Fibroblast of skin of right biceps (primary cell): ENCODE measurements around the gene PLA2R1.
A peak's percentile ranks its signal among the peaks of the same experiment; 100 is the strongest.

Experiments used
- DNase-seq: peaks from one replicate; pipeline ENCODE4 v3.0.0-alpha.2; 2013

PLA2R1 gene

GRCh38 chr2:160062292-160063005 is at the start of gene PLA2R1:
TSS of gene PLA2R1 (minus strand) at chr2:160062615. CDS start at chr2:160062403, 212 bp downstream.
- DNase-seq: peak; percentile 48

- no peak for DNase-seq
These were observed 48.3 kb upstream of the PLA2R1 start for GRCh38 chr2:160110674-160111239.

- DNase-seq: peak; percentile 75
These were observed 47.7 kb upstream of the PLA2R1 start for GRCh38 chr2:160109939-160110673.

- DNase-seq: no peak
These were observed 46.8 kb upstream of the PLA2R1 start for GRCh38 chr2:160109243-160109642.

- DNase-seq: no peak
These were observed 46.2 kb upstream of the PLA2R1 start for GRCh38 chr2:160108646-160109045.

GRCh38 chr2:160105366-160105765 is 43.0 kb upstream of the PLA2R1 start:
- DNase-seq: no peak

- DNase-seq: no peak
These were observed 41.7 kb upstream of the PLA2R1 start for GRCh38 chr2:160104115-160104514.

- no peak for DNase-seq
These were observed 34.9 kb upstream of the PLA2R1 start for GRCh38 chr2:160097326-160097725.

- DNase-seq: no peak
These were observed 34.0 kb upstream of the PLA2R1 start for GRCh38 chr2:160096409-160096808.

GRCh38 chr2:160092445-160092844 is 30.0 kb upstream of the PLA2R1 start:
- no peak for DNase-seq

- DNase-seq: peak; percentile 40
These were observed 29.0 kb upstream of the PLA2R1 start for GRCh38 chr2:160091381-160091780.

- DNase-seq: peak; percentile 12
These were observed 25.7 kb upstream of the PLA2R1 start for GRCh38 chr2:160087854-160088745.

GRCh38 chr2:160085662-160086061 is 23.2 kb upstream of the PLA2R1 start:
- no peak for DNase-seq

- no peak for DNase-seq
These were observed 15.7 kb upstream of the PLA2R1 start for GRCh38 chr2:160077912-160078810.

GRCh38 chr2:160076914-160077313 is 14.5 kb upstream of the PLA2R1 start:
- no peak for DNase-seq

GRCh38 chr2:160076241-160076640 is 13.8 kb upstream of the PLA2R1 start:
- no peak for DNase-seq

- DNase-seq: peak; percentile 74
These were observed 12.8 kb upstream of the PLA2R1 start for GRCh38 chr2:160075171-160075570.

GRCh38 chr2:160073284-160073888 is 11.0 kb upstream of the PLA2R1 start:
- no peak for DNase-seq

- DNase-seq: no peak
These were observed 6.5 kb upstream of the PLA2R1 start for GRCh38 chr2:160068906-160069305.

GRCh38 chr2:160064916-160065315 is 2.5 kb upstream of the PLA2R1 start:
- no peak for DNase-seq

- DNase-seq: no peak
These were observed 1.6 kb upstream of the PLA2R1 start for GRCh38 chr2:160063879-160064612.
